PC-3 (cell line): ENCODE results near the gene HPSE. TPM values are rescaled to one million over a fixed set of nuclear protein-coding genes. Genes with fewer than 3 reads are reported as not detected.

Experiments used
- ATAC-seq: fragments of 200-7000 bp; cut with Tn5 transposase; 2 replicates; pipeline ENCODE4 v1.9.1; 2020; ENCODE audit warnings: mild to moderate bottlenecking, moderate library complexity
- BruUV-seq: library from RNA; stranded (reverse); fragments of 400-500 nt; replicated peaks from 2 replicates; lab custom pipeline; 2021; lab: Mats Ljungman, UMichigan
- CTCF ChIA-PET: fragments of 300-600 bp; sonication (Branson Sonifier 250); formaldehyde crosslinking; loops from one replicate; lab custom pipeline; 2022; ENCODE audit warnings: antibody characterized with exemption; lab: Charles Lee
- POLR2A ChIA-PET: fragments of 300-600 bp; sonication (Branson Sonifier 250); formaldehyde crosslinking; loops from one replicate; lab custom pipeline; 2022; ENCODE audit warnings: antibody characterized with exemption; ENCODE audit not compliant: unreplicated experiment; lab: Charles Lee
- DNase-seq: peaks from one replicate; pipeline ENCODE4 v3.0.0-alpha.2; 2015
- H2AFZ ChIP-seq: fragments of 300-600 bp; sonication (generic); 2 replicates; pipeline ENCODE4 v1.6.0; 2016; ENCODE audit warnings: antibody characterized with exemption, low read length
- H3F3A ChIP-seq: fragments of 300-600 bp; sonication (generic); one replicate; pipeline ENCODE4 v1.6.0; 2017; ENCODE audit warnings: antibody characterized with exemption, low read length, control low read depth, mild to moderate bottlenecking; ENCODE audit not compliant: unreplicated experiment
- H3K27ac ChIP-seq: fragments of 300-600 bp; sonication (generic); 2 replicates; pipeline ENCODE4 v1.5.1; 2016; ENCODE audit warnings: mild to moderate bottlenecking, low read length
- H3K27me3 ChIP-seq: fragments of 300-600 bp; sonication (generic); 2 replicates; pipeline ENCODE4 v1.6.1; 2016; ENCODE audit warnings: low read length, mixed read lengths
- H3K36me3 ChIP-seq: fragments of 300-600 bp; sonication (generic); 2 replicates; pipeline ENCODE4 v1.6.1; 2016; ENCODE audit warnings: low read depth, mixed run types, low read length, mixed read lengths
- H3K4me1 ChIP-seq: fragments of 300-600 bp; sonication (generic); 2 replicates; pipeline ENCODE4 v1.5.1; 2016; ENCODE audit warnings: low read length; ENCODE audit not compliant: insufficient read depth
- H3K4me2 ChIP-seq: fragments of 300-600 bp; sonication (generic); 2 replicates; pipeline ENCODE4 v1.6.0; 2016; ENCODE audit warnings: low read length
- H3K4me3 ChIP-seq: fragments of 300-600 bp; sonication (generic); 2 replicates; pipeline ENCODE4 v1.5.1; 2016; ENCODE audit warnings: mild to moderate bottlenecking, low read length, mixed read lengths
- H3K79me2 ChIP-seq: fragments of 300-600 bp; sonication (generic); 2 replicates; pipeline ENCODE4 v1.6.1; 2017; ENCODE audit warnings: low read length, mixed read lengths
- H3K9ac ChIP-seq: fragments of 300-600 bp; sonication (generic); 2 replicates; pipeline ENCODE4 v1.6.0; 2016; ENCODE audit warnings: mild to moderate bottlenecking, low read length
- H3K9me2 ChIP-seq: fragments of 300-600 bp; sonication (generic); replicated peaks from 2 replicates; pipeline ENCODE4 v1.6.1; 2016; ENCODE audit warnings: mixed run types, low read length, mixed read lengths
- H3K9me3 ChIP-seq: fragments of 300-600 bp; sonication (generic); 2 replicates; pipeline ENCODE4 v1.6.1; 2016; ENCODE audit warnings: low read length, mixed read lengths
- H4K20me1 ChIP-seq: fragments of 300-600 bp; sonication (generic); 2 replicates; pipeline ENCODE4 v1.6.1; 2016; ENCODE audit warnings: low read length, mixed read lengths
- CTCF ChIP-seq: fragments of 300-600 bp; sonication (generic); conservative IDR thresholded peaks from 2 replicates; pipeline ENCODE4 v1.5.1; 2017; ENCODE audit warnings: antibody characterized with exemption, low read depth, mild to moderate bottlenecking, low read length
- EZH2 ChIP-seq: fragments of 300-600 bp; sonication (generic); IDR thresholded peaks from one replicate; pipeline ENCODE4 v1.6.1; 2017; ENCODE audit warnings: antibody characterized with exemption, mild to moderate bottlenecking, low read length; ENCODE audit not compliant: unreplicated experiment
- EZH2phosphoT487 ChIP-seq: fragments of 300-600 bp; sonication (generic); IDR thresholded peaks from 2 replicates; pipeline ENCODE4 v1.6.1; 2018; ENCODE audit warnings: mild to moderate bottlenecking, antibody characterized with exemption, low read length, borderline replicate concordance
- intact Hi-C: fragments of 100-400 bp; cut with micrococcal nuclease; formaldehyde crosslinking; loops from 2 replicates; pipeline ENCODE4 v1.9.0; 2023
- total RNA-seq: library from RNA; depleted of rRNA; stranded (reverse); fragments of >200 nt; gene quantifications from 2 replicates; pipeline ENCODE4 v1.2.3, GENCODE V29; 2014

HPSE gene
- total RNA-seq, 1 experiment from 2014 or later = 4.2 TPM

- no peaks in the 10 kb centered on the region for H3K27me3 ChIP-seq
- intact Hi-C loops = no loop called here
- peaks cover 20% of the 10 kb centered on the region for H3K4me1 ChIP-seq
- H3K9me2 ChIP-seq = no peaks in the 10 kb centered on the region
- POLR2A ChIA-PET = no interaction called here
- TF ChIP-seq EZH2phosphoT487 (no peak), EZH2 (no peak), CTCF (no peak)
- BruUV-seq = no TSS peak
- H3K27ac ChIP-seq = no peak overlapping the region
- no peak overlapping the region for H2AFZ ChIP-seq
- no peak overlapping the region for H3K4me2 ChIP-seq
- H3K79me2 ChIP-seq = no peaks in the 10 kb centered on the region
- H3K36me3 ChIP-seq = no peaks in the 10 kb centered on the region
- no peak overlapping the region for H3K4me3 ChIP-seq
- CTCF ChIA-PET = no interaction called here
- no peak overlapping the region for H3K9ac ChIP-seq
- no peak for ATAC-seq
- H3K9me3 ChIP-seq = no peaks in the 10 kb centered on the region
- H4K20me1 ChIP-seq = no peaks in the 10 kb centered on the region
- peaks cover 7% of the 10 kb centered on the region for H3F3A ChIP-seq
- no peak for DNase-seq
Observed at GRCh38 chr4:83353516-83353915, 18.9 kb upstream of the HPSE start.

GRCh38 chr4:83348074-83348473 is 13.4 kb upstream of the HPSE start:
- Histone ChIP-seq H3K79me2 (no peaks in the 10 kb centered on the region), H3K9me2 (no peaks in the 10 kb centered on the region), H3K27ac (no peak overlapping the region), H3K4me3 (no peak overlapping the region), H2AFZ (no peak overlapping the region), H3K4me1 (no peaks in the 10 kb centered on the region), H3K4me2 (no peak overlapping the region), H3K9me3 (no peaks in the 10 kb centered on the region), H3K9ac (no peak overlapping the region), H3K36me3 (no peaks in the 10 kb centered on the region), H3F3A (no peaks in the 10 kb centered on the region), H4K20me1 (no peaks in the 10 kb centered on the region), H3K27me3 (no peaks in the 10 kb centered on the region)
- intact Hi-C loops = no loop called here
- BruUV-seq = no TSS peak
- ATAC-seq (no peak), DNase-seq (no peak)
- TF ChIP-seq EZH2phosphoT487 (no peak), EZH2 (no peak), CTCF (no peak)
- ChIA-PET POLR2A (no interaction called here), CTCF (no interaction called here)

GRCh38 chr4:83342476-83342875 is 7.8 kb upstream of the HPSE start:
- Histone ChIP-seq H3K27me3 (no peaks in the 10 kb centered on the region), H3K9me2 (no peaks in the 10 kb centered on the region), H3K4me3 (no peak overlapping the region), H3K9ac (no peak overlapping the region), H3F3A (no peaks in the 10 kb centered on the region), H3K4me2 (no peak overlapping the region), H3K4me1 (no peaks in the 10 kb centered on the region), H3K27ac (no peak overlapping the region), H2AFZ (no peak overlapping the region), H3K36me3 (no peaks in the 10 kb centered on the region), H3K9me3 (no peaks in the 10 kb centered on the region), H4K20me1 (no peaks in the 10 kb centered on the region), H3K79me2 (no peaks in the 10 kb centered on the region)
- POLR2A ChIA-PET = no interaction called here
- ATAC-seq (no peak), DNase-seq (no peak)
- no peak for TF ChIP-seq CTCF
- no peak for TF ChIP-seq EZH2
- no peak for TF ChIP-seq EZH2phosphoT487
- BruUV-seq = no TSS peak
- intact Hi-C loops = no loop called here
- CTCF ChIA-PET = no interaction called here
